Activated CD4-positive, alpha-beta T cell treated with anti-CD3 and anti-CD28 coated beads, Interleukin-2, Interleukin-6, amounts not matched to agents 100 ng/mL and 50 ng/mL, durations not matched to agents 16 hours and 8 hours (primary cell): ENCODE data around the gene MYT1.

ENCODE experiments used
- DNase-seq: peaks from one replicate; pipeline ENCODE4 v3.0.0-alpha.2; 2020

MYT1 gene

GRCh38 chr20:64236137-64237088, 72.2 kb downstream of the MYT1 start:
- no peak for DNase-seq

- DNase-seq = no peak
These were observed 73.1 kb downstream of the MYT1 start for GRCh38 chr20:64237316-64237715.

GRCh38 chr20:64238115-64238825, 74.0 kb downstream of the MYT1 start:
- no peak for DNase-seq

GRCh38 chr20:64238851-64239387, 74.7 kb downstream of the MYT1 start:
- DNase-seq = no peak

- DNase-seq = no peak
These were observed 75.4 kb downstream of the MYT1 start for GRCh38 chr20:64239449-64240242.

GRCh38 chr20:64240243-64241015, 76.2 kb downstream of the MYT1 start:
- no peak for DNase-seq

GRCh38 chr20:64241061-64241460, 76.8 kb downstream of the MYT1 start:
- DNase-seq = no peak

GRCh38 chr20:64242003-64242796, 77.9 kb downstream of the MYT1 start:
- DNase-seq = no peak

GRCh38 chr20:64242797-64243475, 78.7 kb downstream of the MYT1 start:
- no peak for DNase-seq

GRCh38 chr20:64244281-64244805, 80.1 kb downstream of the MYT1 start:
- no peak for DNase-seq

GRCh38 chr20:64244870-64245603, 80.8 kb downstream of the MYT1 start:
- no peak for DNase-seq

GRCh38 chr20:64245746-64246595, 81.7 kb downstream of the MYT1 start:
- no peak for DNase-seq

- no peak for DNase-seq
These were observed 82.5 kb downstream of the MYT1 start for GRCh38 chr20:64246616-64247306.

GRCh38 chr20:64247307-64247618, 83.0 kb downstream of the MYT1 start:
- DNase-seq = no peak

GRCh38 chr20:64247970-64248841, 84.0 kb downstream of the MYT1 start:
- DNase-seq = no peak

GRCh38 chr20:64250027-64250426, 85.8 kb downstream of the MYT1 start:
- DNase-seq = no peak

GRCh38 chr20:64253000-64253383, 88.7 kb downstream of the MYT1 start:
- no peak for DNase-seq
